GM18511 (cell line): ENCODE measurements around the gene LNX1.

Experiments
- ATAC-seq: cut with Tn5 transposase; IDR thresholded peaks from one replicate; pipeline ENCODE4 v1.9.1; 2021; ENCODE audit warnings: mild to moderate bottlenecking, moderate library complexity; ENCODE audit not compliant: unreplicated experiment

LNX1 gene

DNA sequence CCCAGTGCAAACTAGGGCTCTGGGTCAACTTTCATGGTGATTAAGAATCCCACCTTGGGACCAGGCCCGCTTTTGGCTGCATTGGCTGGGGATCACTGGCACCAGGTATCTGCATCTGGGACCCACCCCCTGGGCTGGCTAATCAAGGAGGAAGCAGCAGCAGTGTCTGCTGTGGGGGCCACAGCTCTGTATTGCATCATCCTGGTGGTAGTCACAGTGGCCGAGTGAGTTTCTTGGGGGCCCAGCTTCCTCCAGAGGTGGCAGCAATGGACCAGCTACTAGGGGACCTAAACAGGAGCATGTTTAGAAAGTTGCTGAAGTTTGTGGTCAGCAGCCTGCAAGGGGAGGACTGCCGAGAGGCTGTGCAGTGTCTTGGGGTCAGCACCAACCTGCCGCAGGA is 15.7 kb downstream of the LNX1 start:
- ATAC-seq: no peak

DNA sequence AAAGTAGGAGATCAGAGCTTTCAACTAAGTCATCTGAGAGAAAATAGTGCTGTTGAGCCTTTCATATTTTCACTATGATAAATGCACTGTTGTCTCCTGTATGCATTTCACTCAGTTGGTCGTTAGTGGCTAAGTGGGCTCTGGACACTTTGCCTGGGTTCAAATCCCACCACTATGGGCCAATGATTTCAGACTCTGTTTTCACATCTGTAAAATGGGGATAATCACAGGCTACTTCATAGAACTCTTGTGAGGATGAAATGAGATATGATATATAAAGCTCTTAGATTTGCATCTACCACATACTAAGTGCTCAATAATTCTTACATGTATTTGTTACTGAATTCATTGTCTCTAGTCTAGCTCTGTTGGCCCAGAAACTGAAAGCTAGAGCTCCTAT is 16.8 kb downstream of the LNX1 start:
- no peak for ATAC-seq

DNA sequence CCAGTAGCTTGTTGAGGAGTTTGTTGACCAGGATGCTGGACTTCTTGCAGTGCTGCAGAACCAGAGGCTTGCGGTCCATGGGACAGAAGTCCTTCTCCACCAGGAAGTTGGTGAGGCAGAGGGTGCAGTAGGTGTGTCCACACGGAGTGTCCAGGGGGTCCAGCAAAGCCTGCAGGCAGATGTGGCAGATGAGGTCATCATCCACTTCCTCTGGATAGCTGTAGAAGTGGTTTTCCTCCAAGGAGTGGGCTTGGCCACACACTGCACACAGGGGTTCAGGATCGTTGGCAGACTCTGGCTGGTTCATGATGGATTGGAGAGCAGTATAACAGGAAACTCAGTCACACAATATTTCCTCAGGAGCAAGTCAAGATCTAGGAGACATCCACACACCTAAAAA is 17.6 kb downstream of the LNX1 start:
- ATAC-seq: no peak

DNA sequence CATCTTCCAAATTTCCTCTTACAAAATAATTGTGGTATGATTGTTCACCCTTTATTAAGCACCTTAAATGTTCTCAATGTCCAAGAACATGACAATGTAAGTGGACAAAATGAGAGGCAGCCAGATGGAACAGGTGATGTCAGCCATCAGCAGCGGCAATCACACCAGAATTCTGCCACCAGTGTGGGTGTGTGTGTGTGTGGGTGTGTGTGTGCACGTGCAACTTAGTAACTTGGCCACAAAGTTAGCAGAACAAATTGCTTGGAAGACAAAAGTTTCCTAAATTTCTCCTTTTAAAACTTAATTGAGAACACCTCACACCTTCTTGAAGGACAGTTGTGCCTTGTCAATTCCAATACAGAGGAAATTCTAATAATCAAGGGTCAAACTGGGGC is 18.7 kb downstream of the LNX1 start:
- ATAC-seq: no peak

DNA sequence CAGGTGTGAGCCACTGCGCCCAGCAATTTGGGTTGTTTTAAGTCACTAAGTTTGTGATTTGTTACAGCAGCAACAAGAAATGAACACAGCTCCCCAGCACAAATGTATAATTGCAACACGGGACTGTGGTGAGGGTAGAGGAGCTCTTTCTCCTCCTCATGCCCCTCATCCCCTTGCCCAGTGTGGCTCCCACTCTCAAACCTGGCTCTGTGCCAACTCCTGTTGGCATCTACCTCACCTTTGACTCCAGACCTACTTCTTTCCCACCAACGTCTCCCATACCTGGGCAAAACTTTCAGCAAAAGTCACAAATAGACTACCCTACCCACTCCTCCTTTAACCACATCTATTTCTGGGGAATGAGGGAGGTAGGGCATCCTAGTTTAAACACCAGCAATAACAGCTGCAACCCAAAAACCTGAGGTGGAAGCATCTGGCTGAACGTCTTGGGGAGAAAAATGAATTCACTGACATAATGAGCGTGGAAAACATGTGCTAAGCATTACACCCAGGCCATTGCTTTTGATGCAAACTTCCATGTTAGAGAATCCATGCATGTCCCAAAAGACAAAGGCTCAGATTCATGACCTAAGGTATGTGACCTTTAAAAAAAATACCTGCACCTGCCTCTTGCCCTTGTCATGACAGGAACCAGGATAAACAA is 19.2 kb downstream of the LNX1 start:
- ATAC-seq: no peak

DNA sequence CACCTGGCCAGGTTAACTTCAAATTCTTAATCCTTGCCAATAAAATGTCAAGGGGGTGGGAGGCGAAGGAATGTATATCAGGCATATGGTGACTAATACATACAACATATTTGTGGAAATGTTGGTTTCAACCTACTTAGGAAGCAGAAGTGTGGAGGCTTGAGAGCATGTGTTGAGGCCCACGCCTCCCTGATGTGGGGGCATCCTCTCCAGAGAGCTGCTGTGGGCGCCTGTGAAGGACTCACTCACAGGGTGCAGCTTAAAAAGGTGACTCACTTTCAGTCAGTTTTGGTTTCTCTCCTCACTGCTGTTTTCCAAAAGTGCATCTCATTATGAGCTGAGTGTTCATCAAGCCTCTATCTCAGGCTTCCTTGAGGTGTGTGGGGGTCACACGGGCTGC is 27.5 kb downstream of the LNX1 start:
- ATAC-seq: no peak

DNA sequence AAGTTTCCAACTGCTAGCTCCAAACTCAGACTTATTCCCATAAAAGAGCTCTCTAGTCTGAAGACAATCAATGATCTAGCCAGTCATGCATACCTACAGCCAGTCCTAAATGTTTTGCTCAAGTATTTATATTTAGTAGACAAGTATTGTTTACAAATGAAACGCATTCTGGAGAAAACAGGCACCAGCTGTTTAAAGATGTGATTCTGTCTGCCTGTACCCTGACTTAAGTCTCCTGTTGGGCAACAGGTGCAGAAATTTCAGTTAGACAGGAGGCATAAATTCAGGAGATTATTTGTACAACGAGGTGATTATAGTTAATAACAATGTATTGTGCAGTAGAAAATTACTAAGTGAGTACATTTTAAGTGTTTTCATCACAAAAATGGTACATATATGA is 28.9 kb downstream of the LNX1 start:
- ATAC-seq: no peak

DNA sequence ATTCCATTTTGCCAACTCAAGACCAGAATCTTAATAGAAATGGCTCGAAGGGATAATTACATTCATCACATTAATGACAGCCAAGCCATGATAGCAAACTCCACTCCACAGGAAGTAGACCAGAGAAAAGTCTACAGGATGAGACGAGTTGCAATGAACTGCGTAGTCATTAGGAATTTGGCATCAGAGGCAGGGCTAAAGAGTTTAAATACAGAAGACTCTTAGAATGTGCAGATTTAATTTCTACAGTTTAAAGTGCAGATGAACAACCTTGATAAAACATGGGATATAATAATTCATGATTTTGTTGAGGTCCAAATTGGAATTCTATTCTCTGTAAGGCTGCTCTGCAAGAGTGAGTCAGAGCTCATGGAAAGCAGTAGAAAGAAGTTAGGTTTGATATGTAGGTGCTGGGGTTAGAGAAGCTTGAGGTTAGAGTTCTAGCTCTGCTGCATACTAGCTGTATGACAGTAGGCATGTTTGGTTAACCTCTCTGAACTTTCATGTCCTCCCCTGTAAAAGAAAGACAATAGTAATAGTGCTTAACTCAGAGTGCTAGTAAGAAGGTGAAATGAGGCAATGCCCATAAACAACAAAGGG is 32.2 kb downstream of the LNX1 start:
- ATAC-seq: no peak

DNA sequence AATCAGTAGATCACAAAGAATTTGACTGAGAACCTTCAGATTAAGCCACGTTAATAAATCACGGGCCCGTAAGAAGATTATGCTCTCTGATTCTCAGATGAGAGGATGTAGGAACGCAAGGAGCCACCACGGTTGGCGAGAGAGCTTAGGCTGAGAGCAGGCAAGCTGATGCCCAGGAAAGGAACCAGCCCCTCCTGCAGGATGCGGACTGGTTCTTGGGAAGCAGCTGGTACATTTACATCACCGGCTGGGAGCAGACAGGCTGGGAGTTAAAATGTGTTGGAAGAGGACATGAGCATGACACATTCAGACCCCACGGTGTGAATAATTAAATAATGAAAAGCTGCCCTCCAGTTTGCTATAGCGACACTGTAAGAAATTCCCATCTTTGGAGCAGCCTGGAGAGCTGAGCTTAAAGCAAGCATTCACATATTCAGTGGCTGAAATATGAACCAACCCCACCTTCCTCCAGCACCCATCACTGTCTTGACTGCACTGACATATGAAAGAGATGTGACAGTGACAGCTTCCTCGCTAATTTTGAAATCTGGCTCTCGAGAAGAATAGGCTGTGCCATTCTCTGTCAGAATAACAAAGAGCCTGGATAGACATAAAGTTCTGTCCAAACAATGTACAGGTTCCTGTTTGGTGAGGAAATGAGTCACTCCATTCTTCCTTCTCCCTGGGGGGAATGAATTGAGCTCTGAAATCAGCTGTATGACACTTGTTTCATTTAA is 33.1 kb downstream of the LNX1 start:
- ATAC-seq: no peak

DNA sequence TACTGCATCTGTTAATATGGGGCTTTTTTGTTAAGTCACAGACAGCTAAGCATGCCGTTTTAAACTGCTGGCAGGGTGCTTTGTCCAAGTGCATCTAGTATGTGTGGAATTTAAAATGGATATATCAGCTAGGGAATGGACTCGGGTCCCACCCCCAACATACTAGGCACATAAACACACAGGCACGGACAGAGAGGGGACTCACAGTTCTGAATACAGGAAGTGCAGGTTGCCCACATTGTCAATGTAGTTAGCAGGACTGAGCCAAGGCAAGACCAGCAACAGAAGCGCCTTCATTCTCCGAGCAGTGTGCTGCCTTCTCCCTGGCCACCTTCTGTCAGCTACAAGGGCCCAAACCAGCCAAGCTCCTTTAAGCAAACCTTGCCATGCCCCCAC is 33.6 kb downstream of the LNX1 start:
- no peak for ATAC-seq

DNA sequence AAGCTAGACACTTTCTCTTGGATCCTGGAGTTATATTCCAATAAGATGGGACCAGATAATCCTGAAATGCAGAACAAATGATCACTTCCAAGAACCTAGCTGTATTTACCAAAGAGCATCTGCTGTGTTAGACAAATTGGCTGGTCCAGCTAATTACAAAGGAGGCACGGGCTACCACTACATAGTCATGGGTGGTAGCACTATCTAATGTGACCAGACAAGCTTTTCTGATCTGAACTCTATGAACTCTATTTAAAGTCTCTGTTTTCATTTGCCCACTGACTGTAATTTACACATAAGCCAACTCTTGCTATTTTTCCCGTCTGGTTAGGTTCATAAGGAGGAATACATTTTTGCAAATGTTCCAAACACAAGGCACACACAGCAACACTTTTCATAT is 34.6 kb downstream of the LNX1 start:
- ATAC-seq: no peak

DNA sequence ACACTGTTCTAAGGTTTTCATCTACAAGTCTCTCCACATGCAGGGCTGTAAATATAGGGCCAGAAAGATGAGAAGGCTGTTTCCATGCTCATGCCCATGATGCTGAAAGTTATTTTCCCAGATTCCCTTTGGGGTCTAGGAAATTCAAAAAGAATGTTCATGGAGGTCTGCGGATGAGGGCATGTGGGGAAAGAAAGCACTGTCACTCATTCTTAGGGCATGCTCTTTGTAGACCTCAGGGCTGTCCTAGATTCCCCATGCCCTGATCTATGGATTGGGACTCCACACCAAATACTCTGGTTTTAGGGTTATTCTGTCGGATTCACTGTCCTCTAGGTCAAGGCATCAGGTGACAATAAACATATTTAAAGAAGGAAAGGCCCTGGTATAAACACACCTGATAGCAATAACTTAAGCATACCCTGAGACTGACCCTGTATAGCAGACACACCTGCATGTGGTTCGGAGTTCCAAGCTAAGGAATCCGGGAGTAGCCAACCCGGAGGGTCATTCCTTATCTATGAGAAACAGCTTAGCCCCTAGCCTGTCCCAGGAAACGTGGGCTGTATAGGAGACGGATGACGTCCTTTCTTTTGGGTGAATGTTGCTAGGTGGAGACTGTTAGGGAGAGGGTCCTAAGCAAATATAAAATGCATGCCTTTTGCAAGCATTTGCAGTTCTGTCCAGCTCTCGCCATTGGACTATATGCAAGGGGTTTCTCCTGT is 37.6 kb downstream of the LNX1 start:
- no peak for ATAC-seq

DNA sequence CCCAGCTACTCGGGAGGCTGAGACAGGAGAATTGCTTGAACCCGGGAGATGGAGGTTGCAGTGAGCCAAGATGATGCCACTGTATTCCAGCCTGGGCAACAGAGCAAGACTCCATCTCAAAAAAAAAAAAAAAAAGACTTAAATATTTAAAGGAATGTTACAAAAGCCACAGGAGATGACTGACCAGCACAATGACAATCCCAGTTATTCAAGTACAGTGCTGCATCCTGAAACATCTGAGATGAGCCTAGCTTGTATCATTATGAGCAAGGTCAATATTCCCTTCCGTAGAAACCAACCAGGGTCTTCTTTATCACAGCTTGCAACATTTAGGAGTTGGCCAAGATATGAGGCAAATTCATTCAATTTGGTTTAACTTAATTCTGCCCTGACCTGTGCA is 38.6 kb downstream of the LNX1 start:
- ATAC-seq: no peak

DNA sequence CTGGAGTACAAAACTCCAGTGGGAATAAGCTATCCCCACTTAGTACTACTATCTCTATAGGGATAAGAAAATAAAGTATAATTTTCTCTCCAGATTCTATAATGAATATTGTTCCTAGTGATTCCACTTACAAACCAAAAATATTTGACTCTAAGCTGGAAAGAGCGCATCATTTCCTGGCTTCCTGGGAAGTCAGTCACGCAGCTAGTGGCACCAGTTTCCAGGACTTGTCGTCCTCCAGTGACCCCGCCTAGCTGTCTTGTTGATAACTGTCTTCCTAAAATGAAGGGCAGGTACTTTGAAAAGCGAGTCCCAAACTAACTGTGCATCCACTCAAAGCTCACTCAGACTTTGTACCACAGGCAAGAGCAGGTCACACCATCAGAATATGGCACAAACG is 39.3 kb downstream of the LNX1 start:
- no peak for ATAC-seq

DNA sequence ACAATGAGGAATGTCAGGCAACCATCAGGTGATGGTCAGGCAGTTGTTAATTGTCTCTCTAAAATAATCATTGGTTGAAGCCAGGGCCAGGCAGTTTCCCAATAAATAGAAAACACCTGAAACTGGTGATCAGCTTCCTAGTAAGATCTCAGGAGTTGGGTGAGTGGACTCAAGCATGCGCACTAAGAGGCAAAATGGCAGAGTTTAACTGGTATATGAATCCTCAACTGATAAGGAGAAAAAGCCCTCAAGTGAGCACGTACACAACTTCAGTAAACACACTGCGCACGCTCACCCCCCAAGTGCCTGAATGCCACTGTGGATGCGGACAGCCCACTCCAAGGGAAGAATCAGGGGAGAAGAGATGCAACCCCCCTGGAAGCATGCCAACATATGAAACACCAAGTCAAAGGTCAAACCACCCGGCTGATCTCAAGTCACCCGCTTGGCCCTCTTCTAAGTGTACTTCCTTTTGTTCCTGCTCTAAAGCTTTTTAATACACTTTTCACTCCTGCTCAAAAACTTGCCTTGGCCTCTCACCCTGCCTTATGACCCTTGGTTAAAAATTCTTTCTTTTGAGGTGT is 39.9 kb downstream of the LNX1 start:
- no peak for ATAC-seq

DNA sequence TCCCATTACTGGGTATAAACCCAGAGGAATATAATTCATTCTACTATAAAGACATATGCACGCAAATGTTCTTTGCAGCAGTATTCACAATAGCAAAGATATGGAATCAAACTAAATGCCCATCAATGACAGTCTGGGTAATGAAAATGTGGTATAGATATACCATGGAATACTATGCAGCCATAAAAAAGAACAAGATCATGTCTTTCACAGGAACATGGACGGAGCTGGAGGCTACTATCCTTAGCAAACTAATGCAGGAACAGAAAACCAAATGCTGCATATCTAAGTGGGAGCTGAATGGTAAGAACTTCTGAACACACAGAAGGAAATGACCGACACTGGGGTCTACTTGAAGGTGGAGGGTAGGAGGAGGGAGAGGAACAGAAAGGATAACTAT is 42.6 kb downstream of the LNX1 start:
- no peak for ATAC-seq

DNA sequence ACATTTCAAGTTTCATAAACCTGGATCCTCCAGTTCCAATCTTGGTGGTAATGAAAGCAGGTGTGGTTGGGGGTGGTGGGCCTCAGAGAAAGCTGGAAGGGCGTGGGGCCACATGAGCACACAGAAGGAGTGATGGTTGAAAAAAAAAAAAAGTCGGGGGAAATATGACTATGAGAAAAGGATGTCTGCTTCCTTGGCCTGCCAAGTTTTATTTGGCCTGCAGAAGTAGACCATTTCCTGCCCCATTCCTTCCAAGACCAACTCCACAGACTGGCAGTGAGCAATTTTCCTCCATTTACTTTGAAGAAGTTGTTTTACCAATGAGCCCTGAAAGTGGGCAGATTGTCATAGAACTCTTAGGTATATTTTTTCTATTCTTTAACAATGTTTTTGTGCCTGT is 43.3 kb downstream of the LNX1 start:
- ATAC-seq: no peak

DNA sequence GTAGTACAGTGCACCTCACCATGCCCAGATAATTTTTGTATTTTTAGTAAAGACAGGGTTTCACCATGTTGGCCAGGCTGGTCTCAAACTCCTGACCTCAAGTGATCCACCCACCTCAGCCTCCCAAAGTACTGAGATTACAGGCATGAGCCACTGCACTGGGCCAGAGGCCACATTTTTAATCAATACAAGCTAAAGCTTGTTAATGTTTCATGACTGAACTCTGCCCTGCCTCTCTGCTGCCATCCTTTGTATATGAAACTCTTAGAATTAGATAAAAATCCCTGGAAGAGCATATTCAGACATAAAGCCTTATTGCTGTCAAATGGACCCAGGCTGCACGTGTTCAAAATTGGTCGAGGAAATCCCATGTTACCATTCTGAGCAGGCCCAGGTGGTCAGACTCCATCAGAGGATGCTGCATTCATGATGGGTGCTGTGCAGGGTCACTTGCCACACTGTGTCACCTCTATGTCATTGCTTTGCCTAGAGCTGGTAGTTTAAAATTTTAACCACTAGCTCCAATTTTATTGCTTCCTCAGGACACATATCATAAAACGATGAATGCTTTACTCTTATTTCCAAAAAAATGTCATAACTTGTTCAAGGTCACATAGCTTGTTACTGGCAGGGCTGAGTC is 45.2 kb downstream of the LNX1 start:
- no peak for ATAC-seq

DNA sequence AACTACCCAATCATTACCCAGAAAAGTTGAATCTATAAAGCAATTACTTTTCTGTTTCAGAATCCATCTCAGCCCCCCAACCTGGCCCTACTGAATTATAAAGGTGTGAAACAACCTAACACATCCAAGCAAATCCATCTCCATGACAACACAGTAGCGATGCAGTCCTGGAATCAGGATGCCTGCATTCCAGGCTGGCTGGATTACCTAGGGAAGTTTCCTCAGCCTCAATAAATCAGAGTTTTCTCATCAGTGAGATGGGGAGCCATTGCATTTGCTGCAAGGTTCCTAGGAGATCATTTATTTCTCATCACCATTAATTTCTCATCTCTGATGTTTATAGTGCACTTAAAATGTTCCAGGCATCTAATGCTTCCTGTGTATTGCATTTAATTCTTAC is 46.0 kb downstream of the LNX1 start:
- ATAC-seq: no peak

DNA sequence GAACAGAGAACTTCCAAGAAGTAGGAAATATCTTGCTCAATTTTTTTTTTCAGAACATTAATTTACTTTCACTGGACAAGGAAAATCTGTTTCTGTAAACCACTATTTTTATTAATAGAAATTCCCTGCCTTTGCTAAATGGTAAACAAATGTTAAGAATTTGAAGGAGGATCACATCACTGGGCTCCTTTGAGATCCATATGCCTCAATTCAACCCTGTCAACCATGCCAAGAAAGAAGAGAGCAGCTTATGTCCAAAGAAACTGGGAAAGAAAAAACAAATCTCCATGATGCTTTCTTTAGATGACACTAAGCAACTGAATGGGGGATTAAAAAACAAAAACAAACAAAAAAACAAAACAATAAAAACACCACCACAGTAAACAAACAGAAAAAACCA is 47.7 kb downstream of the LNX1 start:
- no peak for ATAC-seq

DNA sequence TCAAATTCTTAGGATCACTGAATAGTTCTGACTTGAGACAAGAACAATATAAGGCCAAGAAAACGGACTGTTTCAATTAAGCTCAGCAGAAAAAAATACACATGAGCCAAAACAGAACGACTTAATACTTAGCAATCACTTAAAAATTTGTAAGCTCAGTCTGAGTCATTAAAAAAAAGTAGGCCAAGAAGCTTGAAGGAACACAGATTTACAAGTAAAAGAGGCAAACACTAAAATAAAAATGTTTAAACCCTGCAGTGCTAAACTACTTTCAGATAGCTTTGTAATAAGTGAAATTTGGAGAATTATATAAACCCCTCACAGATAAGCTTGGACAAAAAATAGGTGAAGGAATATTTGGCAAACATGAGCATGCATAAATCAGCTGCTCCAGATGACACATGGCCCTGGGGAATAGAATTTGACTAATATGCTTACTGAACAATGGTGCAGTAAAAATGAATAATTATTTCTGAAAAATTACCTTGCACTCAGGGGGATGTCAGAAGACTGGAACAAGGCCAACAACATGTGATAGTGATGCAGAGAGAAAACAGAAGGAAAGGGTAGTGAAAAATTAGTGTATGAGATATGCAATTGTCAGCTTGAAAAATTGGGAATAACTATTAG is 49.6 kb downstream of the LNX1 start:
- ATAC-seq: no peak
